ENCODE measurements around the gene KRT33A.
"Not testable (repeated sequence)": the region's sequence is repeated elsewhere in the genome, so short reads cannot be mapped to it uniquely, and the experiment has no call there.

The KRT33A gene

GRCh38 chr17:41350381-41350878, at the start of gene KRT33A:
Gene KRT33A (minus strand): TSS chr17:41350828. CDS start chr17:41350767, 61 bp downstream.
- DNase-seq (ENCODE audit: low read depth), result not testable (repeated sequence)

GRCh38 chr17:41396996-41397660, 46.5 kb upstream of the KRT33A start, which contains the start of gene KRT31:
Gene KRT31 (minus strand): TSS chr17:41397608. CDS start chr17:41397539, 69 bp downstream.
- DNase-seq (ENCODE audit: low read depth), result no peak

- no peak for DNase-seq (ENCODE audit: low read depth)
These were observed 45.7 kb upstream of the KRT33A start for GRCh38 chr17:41396340-41396739.

- no peak for DNase-seq (ENCODE audit: low read depth)
These were observed 45.0 kb upstream of the KRT33A start for GRCh38 chr17:41395611-41396010.

- DNase-seq (ENCODE audit: low read depth), result not testable (repeated sequence)
These were observed 44.4 kb upstream of the KRT33A start for GRCh38 chr17:41395044-41395443.

- DNase-seq (ENCODE audit: low read depth), result no peak
These were observed 43.8 kb upstream of the KRT33A start for GRCh38 chr17:41394254-41394996.

- no peak for DNase-seq (ENCODE audit: low read depth)
These were observed 43.2 kb upstream of the KRT33A start for GRCh38 chr17:41393826-41394225.

GRCh38 chr17:41393294-41393693, 42.7 kb upstream of the KRT33A start:
- DNase-seq (ENCODE audit: low read depth), result no peak

- no peak for DNase-seq (ENCODE audit: low read depth)
These were observed 41.6 kb upstream of the KRT33A start for GRCh38 chr17:41392278-41392677.

GRCh38 chr17:41391535-41391934, 40.9 kb upstream of the KRT33A start:
- no peak for DNase-seq (ENCODE audit: low read depth)

- no peak for DNase-seq (ENCODE audit: low read depth)
These were observed 39.8 kb upstream of the KRT33A start for GRCh38 chr17:41390411-41390938.

- DNase-seq (ENCODE audit: low read depth), result no peak
These were observed 37.0 kb upstream of the KRT33A start for GRCh38 chr17:41387670-41388069.

GRCh38 chr17:41386227-41386626, 35.6 kb upstream of the KRT33A start:
- DNase-seq (ENCODE audit: low read depth), result no peak

GRCh38 chr17:41383690-41384089, 33.1 kb upstream of the KRT33A start:
- DNase-seq (ENCODE audit: low read depth), result no peak

GRCh38 chr17:41382394-41382793, 31.8 kb upstream of the KRT33A start:
- no peak for DNase-seq (ENCODE audit: low read depth)

GRCh38 chr17:41381943-41382342, 31.3 kb upstream of the KRT33A start, which contains the start of gene KRT34:
Gene KRT34 (minus strand): TSS chr17:41382306. CDS start chr17:41382246, 60 bp downstream.
- not testable (repeated sequence) for DNase-seq (ENCODE audit: low read depth)

- peak; percentile 60 for DNase-seq (ENCODE audit: low read depth)
These were observed 29.5 kb upstream of the KRT33A start for GRCh38 chr17:41380091-41380490.

GRCh38 chr17:41377546-41377945, 26.9 kb upstream of the KRT33A start:
- no peak for DNase-seq (ENCODE audit: low read depth)

- no peak for DNase-seq (ENCODE audit: low read depth)
These were observed 19.1 kb upstream of the KRT33A start, which contains the start of gene KRT33B for GRCh38 chr17:41369713-41370112. Gene KRT33B (minus strand): TSS chr17:41369813. CDS start chr17:41369750, 63 bp downstream.

GRCh38 chr17:41369023-41369422, 18.4 kb upstream of the KRT33A start:
- no peak for DNase-seq (ENCODE audit: low read depth)

GRCh38 chr17:41367426-41368075, 16.9 kb upstream of the KRT33A start:
- DNase-seq (ENCODE audit: low read depth), result no peak

- no peak for DNase-seq (ENCODE audit: low read depth)
These were observed 15.4 kb upstream of the KRT33A start for GRCh38 chr17:41366070-41366469.
